ENCODE results near the gene SFMBT2. TPM values are rescaled to one million over a fixed set of nuclear protein-coding genes. Genes with fewer than 3 reads are reported as not detected.

SFMBT2 gene
- total RNA-seq, 3 donors from 2014 or later (not counting 1 experiment from before 2014, with no cell fraction given): 50.4 to 70.4 (median 52.2) TPM

GRCh38 chr10:7136016-7136415 lies 274.8 kb downstream of the SFMBT2 start:
- Histone ChIP-seq H3K9me3 (ENCODE audit: control insufficient read depth, insufficient read depth, low read length) (no peaks in the 10 kb centered on the region), H3K27ac (ENCODE audit: low read length) (no peak overlapping the region), H3K36me3 (ENCODE audit: control insufficient read depth, insufficient read depth, low read length) (no peaks in the 10 kb centered on the region), H3K4me1 (ENCODE audit: control insufficient read depth, insufficient read depth, low read length) (no peaks in the 10 kb centered on the region), H3K4me3 (ENCODE audit: low read length) (no peak overlapping the region), H3K27me3 (ENCODE audit: control insufficient read depth, insufficient read depth, low read length) (no peaks in the 10 kb centered on the region)
- peaks cover 17 to 18% of the 10 kb centered on the region in 2 donors for H3K27me3 Mint-ChIP-seq (ENCODE audit: low read depth in 2 of 2)
- H3K4me1 Mint-ChIP-seq: peaks cover 10 to 14% of the 10 kb centered on the region in 2 donors
- ATAC-seq: no peak
- H3K4me3 Mint-ChIP-seq: no peak overlapping the region
- DNase-seq: no peak
- WGBS (ENCODE audit: insufficient coverage): 97% methylated on average over 4 of the region's 5 CpGs
- no peak overlapping the region for H3K27ac Mint-ChIP-seq
- no peaks in the 10 kb centered on the region for H3K36me3 Mint-ChIP-seq
- no peak for TF ChIP-seq CTCF (IDR thresholded peaks at IDR 0.05)
- intact Hi-C loops (cut with micrococcal nuclease): no loop called here
- no peaks in the 10 kb centered on the region for H3K9me3 Mint-ChIP-seq

- ATAC-seq: no peak
- H3K9me3 Mint-ChIP-seq: no peaks in the 10 kb centered on the region
- intact Hi-C loops (cut with micrococcal nuclease): no loop called here
Observed at GRCh38 chr10:7135188-7135587, 275.6 kb downstream of the SFMBT2 start.

GRCh38 chr10:7134448-7134847 lies 276.4 kb downstream of the SFMBT2 start:
- H3K27ac Mint-ChIP-seq: no peak overlapping the region
- no peak overlapping the region for H3K27ac ChIP-seq (ENCODE audit: low read length)
- no peaks in the 10 kb centered on the region for H3K9me3 ChIP-seq (ENCODE audit: control insufficient read depth, insufficient read depth, low read length)
- H3K9me3 Mint-ChIP-seq: no peaks in the 10 kb centered on the region
- peaks cover 17 to 18% of the 10 kb centered on the region in 2 donors for H3K27me3 Mint-ChIP-seq (ENCODE audit: low read depth in 2 of 2)
- no peaks in the 10 kb centered on the region for H3K4me1 ChIP-seq (ENCODE audit: control insufficient read depth, insufficient read depth, low read length)
- ATAC-seq (no peak), DNase-seq (no peak)
- 80% methylated on average over 1 of the region's 1 CpG for WGBS (ENCODE audit: insufficient coverage)
- intact Hi-C loops (cut with micrococcal nuclease): no loop called here
- no peak overlapping the region for H3K4me3 Mint-ChIP-seq
- no peaks in the 10 kb centered on the region for H3K36me3 ChIP-seq (ENCODE audit: control insufficient read depth, insufficient read depth, low read length)
- no peak overlapping the region for H3K4me3 ChIP-seq (ENCODE audit: low read length)
- no peaks in the 10 kb centered on the region for H3K27me3 ChIP-seq (ENCODE audit: control insufficient read depth, insufficient read depth, low read length)
- H3K36me3 Mint-ChIP-seq: no peaks in the 10 kb centered on the region
- no peak for TF ChIP-seq CTCF (IDR thresholded peaks at IDR 0.05)
- H3K4me1 Mint-ChIP-seq: peaks cover 10 to 18% of the 10 kb centered on the region in 2 donors

More at GRCh38 chr10:7135188-7135587, 275.6 kb downstream of the SFMBT2 start:
- no peak overlapping the region for H3K4me3 ChIP-seq (ENCODE audit: low read length)
- Mint-ChIP-seq H3K36me3 (no peaks in the 10 kb centered on the region), H3K4me1 (peaks cover 10 to 18% of the 10 kb centered on the region in 2 donors), H3K27me3 (ENCODE audit: low read depth in 2 of 2) (peaks cover 17 to 18% of the 10 kb centered on the region in 2 donors), H3K27ac (no peak overlapping the region), H3K4me3 (no peak overlapping the region)
- TF ChIP-seq CTCF (IDR thresholded peaks at IDR 0.05): no peak
- H3K4me1 ChIP-seq (ENCODE audit: control insufficient read depth, insufficient read depth, low read length): no peaks in the 10 kb centered on the region
- H3K9me3 ChIP-seq (ENCODE audit: control insufficient read depth, insufficient read depth, low read length): no peaks in the 10 kb centered on the region
- no peak for DNase-seq
- no peak overlapping the region for H3K27ac ChIP-seq (ENCODE audit: low read length)
- no peaks in the 10 kb centered on the region for H3K27me3 ChIP-seq (ENCODE audit: control insufficient read depth, insufficient read depth, low read length)
- no peaks in the 10 kb centered on the region for H3K36me3 ChIP-seq (ENCODE audit: control insufficient read depth, insufficient read depth, low read length)

GRCh38 chr10:7133958-7134357 lies 276.9 kb downstream of the SFMBT2 start:
- intact Hi-C loops (cut with micrococcal nuclease): no loop called here
- Mint-ChIP-seq H3K4me1 (peaks cover 10 to 18% of the 10 kb centered on the region in 2 donors), H3K4me3 (no peak overlapping the region), H3K27ac (no peak overlapping the region), H3K36me3 (no peaks in the 10 kb centered on the region), H3K9me3 (no peaks in the 10 kb centered on the region), H3K27me3 (ENCODE audit: low read depth in 2 of 2) (peaks cover 17 to 18% of the 10 kb centered on the region in 2 donors)
- 92% methylated on average over 6 of the region's 6 CpGs for WGBS (ENCODE audit: insufficient coverage)
- TF ChIP-seq CTCF (IDR thresholded peaks at IDR 0.05): no peak
- ATAC-seq (no peak), DNase-seq (no peak)
- H3K9me3 ChIP-seq (ENCODE audit: control insufficient read depth, insufficient read depth, low read length): no peaks in the 10 kb centered on the region
- H3K27me3 ChIP-seq (ENCODE audit: control insufficient read depth, insufficient read depth, low read length): no peaks in the 10 kb centered on the region
- H3K36me3 ChIP-seq (ENCODE audit: control insufficient read depth, insufficient read depth, low read length): no peaks in the 10 kb centered on the region
- H3K4me1 ChIP-seq (ENCODE audit: control insufficient read depth, insufficient read depth, low read length): no peaks in the 10 kb centered on the region
- H3K4me3 ChIP-seq (ENCODE audit: low read length): no peak overlapping the region
- no peak overlapping the region for H3K27ac ChIP-seq (ENCODE audit: low read length)

Data from natural killer cell (primary cell).